ENCODE measurements around the gene RBBP7. TPM values are rescaled to one million over a fixed set of nuclear protein-coding genes. Genes with fewer than 3 reads are reported as not detected.

RBBP7 gene
- total RNA-seq, 1 donor from 2014 or later, result 112 TPM

DNA sequence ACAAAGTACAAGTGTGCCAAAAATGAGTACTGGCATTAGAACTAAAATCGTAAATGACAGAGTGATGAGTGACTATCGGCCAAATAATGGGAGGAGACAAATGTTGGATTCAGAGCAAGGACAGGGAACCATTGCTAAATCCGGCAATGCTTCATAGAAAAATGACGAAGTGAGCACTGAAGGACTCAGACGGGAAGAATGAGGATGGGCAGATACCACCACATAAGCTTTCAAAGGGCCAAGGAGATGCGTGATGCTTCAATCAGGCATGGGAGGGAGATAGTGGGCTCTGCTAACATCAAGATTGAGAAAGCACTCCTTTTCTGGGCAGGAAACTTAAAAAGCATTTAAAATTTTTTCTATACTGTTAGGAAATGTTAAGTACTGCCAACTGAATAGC, 21.6 kb downstream of the RBBP7 start:
- DNase-seq (ENCODE audit: low spot score), result no peak
- Mint-ChIP-seq H3K27me3 (ENCODE audit: unreplicated experiment) (peaks cover 1% of the 10 kb centered on the region), H3K36me3 (ENCODE audit: low read depth, unreplicated experiment) (peaks cover 3% of the 10 kb centered on the region)

DNA sequence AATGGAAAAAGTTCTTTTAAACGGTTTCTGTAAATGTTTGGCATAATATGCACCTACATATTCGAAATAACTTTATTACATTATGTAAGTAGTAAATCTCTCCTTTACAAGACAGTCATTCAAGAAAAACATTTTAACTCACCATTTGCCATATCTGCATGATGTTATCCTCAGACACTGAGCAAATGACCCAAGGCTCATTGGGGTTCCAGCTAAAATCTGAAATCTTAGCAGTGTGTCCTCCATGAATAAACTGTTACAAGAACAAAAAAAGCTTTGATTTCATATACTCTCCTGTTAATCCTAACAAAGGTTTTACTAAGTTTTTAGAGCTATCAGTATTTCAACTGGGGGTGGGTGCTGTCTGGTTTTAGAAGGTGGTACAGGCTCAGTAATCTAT, 24.5 kb downstream of the RBBP7 start:
- Mint-ChIP-seq H3K4me1 (ENCODE audit: unreplicated experiment) (no peaks in the 10 kb centered on the region), H3K4me3 (ENCODE audit: unreplicated experiment) (no peak overlapping the region), H3K36me3 (ENCODE audit: low read depth, unreplicated experiment) (peaks cover 3% of the 10 kb centered on the region), H3K27ac (ENCODE audit: unreplicated experiment) (no peak overlapping the region), H3K27me3 (ENCODE audit: unreplicated experiment) (peaks cover 1% of the 10 kb centered on the region), H3K9me3 (ENCODE audit: unreplicated experiment) (no peaks in the 10 kb centered on the region)
- DNase-seq (ENCODE audit: low spot score), result no peak
- TF ChIP-seq, protein P1, sequence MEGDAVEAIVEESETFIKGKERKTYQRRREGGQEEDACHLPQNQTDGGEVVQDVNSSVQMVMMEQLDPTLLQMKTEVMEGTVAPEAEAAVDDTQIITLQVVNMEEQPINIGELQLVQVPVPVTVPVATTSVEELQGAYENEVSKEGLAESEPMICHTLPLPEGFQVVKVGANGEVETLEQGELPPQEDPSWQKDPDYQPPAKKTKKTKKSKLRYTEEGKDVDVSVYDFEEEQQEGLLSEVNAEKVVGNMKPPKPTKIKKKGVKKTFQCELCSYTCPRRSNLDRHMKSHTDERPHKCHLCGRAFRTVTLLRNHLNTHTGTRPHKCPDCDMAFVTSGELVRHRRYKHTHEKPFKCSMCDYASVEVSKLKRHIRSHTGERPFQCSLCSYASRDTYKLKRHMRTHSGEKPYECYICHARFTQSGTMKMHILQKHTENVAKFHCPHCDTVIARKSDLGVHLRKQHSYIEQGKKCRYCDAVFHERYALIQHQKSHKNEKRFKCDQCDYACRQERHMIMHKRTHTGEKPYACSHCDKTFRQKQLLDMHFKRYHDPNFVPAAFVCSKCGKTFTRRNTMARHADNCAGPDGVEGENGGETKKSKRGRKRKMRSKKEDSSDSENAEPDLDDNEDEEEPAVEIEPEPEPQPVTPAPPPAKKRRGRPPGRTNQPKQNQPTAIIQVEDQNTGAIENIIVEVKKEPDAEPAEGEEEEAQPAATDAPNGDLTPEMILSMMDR (IDR thresholded peaks at IDR 0.05; ENCODE audit: unreplicated experiment), result no peak

More for the DNA sequence above, 21.6 kb downstream of the RBBP7 start:
- H3K4me3 Mint-ChIP-seq (ENCODE audit: unreplicated experiment), result no peak overlapping the region
- TF ChIP-seq, protein P1 (IDR thresholded peaks at IDR 0.05; ENCODE audit: unreplicated experiment), result no peak
- H3K4me1 Mint-ChIP-seq (ENCODE audit: unreplicated experiment), result no peaks in the 10 kb centered on the region
- H3K9me3 Mint-ChIP-seq (ENCODE audit: unreplicated experiment), result no peaks in the 10 kb centered on the region
- no peak overlapping the region for H3K27ac Mint-ChIP-seq (ENCODE audit: unreplicated experiment)

DNA sequence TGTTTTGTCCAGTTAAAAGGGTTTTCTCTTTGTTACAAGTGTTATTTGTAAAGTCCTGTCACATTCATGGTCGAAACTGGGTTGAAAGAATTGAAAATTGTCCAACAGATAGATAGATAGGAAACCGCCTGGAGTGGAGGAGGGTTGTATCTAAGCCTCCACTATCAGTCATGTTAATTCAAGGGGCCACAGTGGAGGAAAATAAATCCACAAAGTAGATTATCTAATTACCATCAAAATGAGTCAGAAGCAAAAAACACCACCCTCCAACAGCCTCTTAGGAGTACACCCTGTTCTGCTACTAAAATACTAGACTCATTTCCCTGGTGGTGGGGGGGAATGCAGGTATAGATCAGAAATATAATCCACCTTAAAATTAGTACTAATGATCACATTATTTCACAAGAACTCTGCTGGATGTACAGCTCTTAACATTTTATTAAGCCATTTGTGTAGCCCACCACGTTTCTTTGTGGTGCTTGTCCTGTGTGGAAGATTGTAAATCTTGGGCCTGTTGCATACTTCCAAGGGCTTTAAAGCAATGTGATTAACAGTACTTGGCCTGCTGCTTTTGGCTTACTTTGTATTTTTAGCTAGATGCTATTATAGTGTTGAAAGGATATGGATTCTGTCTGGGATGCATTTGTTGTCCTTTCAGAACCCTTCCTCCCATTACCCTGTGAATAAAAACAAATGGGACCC, 26.8 kb downstream of the RBBP7 start:
- H3K27me3 Mint-ChIP-seq (ENCODE audit: unreplicated experiment), result no peaks in the 10 kb centered on the region
- H3K4me3 Mint-ChIP-seq (ENCODE audit: unreplicated experiment), result no peak overlapping the region
- no peaks in the 10 kb centered on the region for H3K4me1 Mint-ChIP-seq (ENCODE audit: unreplicated experiment)
- TF ChIP-seq, protein P1 (IDR thresholded peaks at IDR 0.05; ENCODE audit: unreplicated experiment), result no peak
- no peaks in the 10 kb centered on the region for H3K9me3 Mint-ChIP-seq (ENCODE audit: unreplicated experiment)
- no peak for DNase-seq (ENCODE audit: low spot score)
- H3K27ac Mint-ChIP-seq (ENCODE audit: unreplicated experiment), result no peak overlapping the region
- no peaks in the 10 kb centered on the region for H3K36me3 Mint-ChIP-seq (ENCODE audit: low read depth, unreplicated experiment)

DNA sequence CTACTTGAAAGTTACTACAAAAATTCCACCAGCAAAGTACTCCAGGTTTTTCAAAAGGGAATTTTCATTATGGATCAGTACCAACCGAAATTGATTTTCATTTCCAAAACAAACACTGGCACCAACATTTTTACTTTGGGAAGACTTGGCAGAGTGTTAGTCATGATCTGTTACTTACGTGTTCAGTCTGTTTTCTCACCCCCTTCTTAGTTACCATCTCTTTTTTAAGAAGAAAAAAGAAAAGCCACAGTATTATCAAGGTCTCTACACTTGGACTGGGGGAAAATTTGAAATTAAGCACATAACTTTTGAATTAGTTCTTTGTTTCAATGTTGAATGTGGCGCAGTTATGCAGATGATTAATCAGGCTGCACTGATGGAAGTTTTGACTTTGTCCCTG, 27.5 kb downstream of the RBBP7 start:
- H3K36me3 Mint-ChIP-seq (ENCODE audit: low read depth, unreplicated experiment), result no peaks in the 10 kb centered on the region
- H3K9me3 Mint-ChIP-seq (ENCODE audit: unreplicated experiment), result no peaks in the 10 kb centered on the region
- TF ChIP-seq, protein P1 (IDR thresholded peaks at IDR 0.05; ENCODE audit: unreplicated experiment), result no peak
- DNase-seq (ENCODE audit: low spot score), result no peak
- no peaks in the 10 kb centered on the region for H3K27me3 Mint-ChIP-seq (ENCODE audit: unreplicated experiment)
- no peak overlapping the region for H3K4me3 Mint-ChIP-seq (ENCODE audit: unreplicated experiment)
- H3K27ac Mint-ChIP-seq (ENCODE audit: unreplicated experiment), result no peak overlapping the region
- no peaks in the 10 kb centered on the region for H3K4me1 Mint-ChIP-seq (ENCODE audit: unreplicated experiment)

DNA sequence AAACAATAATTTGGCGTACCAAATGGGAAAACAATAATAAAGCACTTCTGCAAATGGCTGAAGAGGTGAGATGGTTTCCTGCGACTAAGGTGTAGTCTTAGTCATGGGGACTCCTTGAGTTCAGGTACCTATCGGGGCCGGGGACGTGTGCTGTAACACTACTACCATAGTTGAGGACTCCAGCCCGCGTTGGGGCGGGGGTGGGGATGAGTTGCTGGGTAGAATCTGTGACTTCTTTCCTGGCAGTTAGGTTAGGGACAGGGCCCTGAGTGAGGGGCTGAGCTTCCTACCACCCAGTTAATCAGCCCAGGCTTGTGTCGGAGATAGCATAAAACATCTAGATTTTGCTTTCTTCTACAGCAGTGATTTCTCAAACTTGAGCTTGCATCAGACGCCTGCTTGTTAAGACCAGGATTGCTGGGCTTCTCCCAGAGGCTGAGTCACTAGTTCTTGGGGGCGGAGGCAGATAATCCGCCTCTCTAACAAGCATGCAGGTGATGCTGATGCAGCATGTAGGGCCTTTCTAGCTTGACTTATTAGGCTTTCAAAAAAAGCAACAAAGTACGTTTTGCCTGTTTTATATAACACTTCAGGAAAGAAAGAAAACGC, 30.2 kb downstream of the RBBP7 start:
- Mint-ChIP-seq H3K9me3 (ENCODE audit: unreplicated experiment) (no peaks in the 10 kb centered on the region), H3K36me3 (ENCODE audit: low read depth, unreplicated experiment) (peaks cover 6% of the 10 kb centered on the region), H3K27me3 (ENCODE audit: unreplicated experiment) (no peaks in the 10 kb centered on the region), H3K4me1 (ENCODE audit: unreplicated experiment) (no peaks in the 10 kb centered on the region), H3K4me3 (ENCODE audit: unreplicated experiment) (no peak overlapping the region), H3K27ac (ENCODE audit: unreplicated experiment) (no peak overlapping the region)
- TF ChIP-seq, protein P1 (IDR thresholded peaks at IDR 0.05; ENCODE audit: unreplicated experiment), result no peak
- DNase-seq (ENCODE audit: low spot score), result no peak

All from endothelial cell (in vitro differentiated cells).